ENCODE results near the gene HIPK2.

The HIPK2 gene

GRCh38 chr7:139782932-139783331 is 5.1 kb upstream of the HIPK2 start:
- DNase-seq, result no peak

GRCh38 chr7:139777133-139777891 is 486 bp downstream of the HIPK2 start:
- peak; percentile 31 for DNase-seq

GRCh38 chr7:139776486-139777132 is 1.2 kb downstream of the HIPK2 start:
- DNase-seq, result peak; percentile 27

- peak; percentile 82 for DNase-seq
These were observed 1.9 kb downstream of the HIPK2 start for GRCh38 chr7:139775829-139776266.

GRCh38 chr7:139774376-139774775 is 3.4 kb downstream of the HIPK2 start:
- DNase-seq, result peak; percentile 95

- DNase-seq, result no peak
These were observed 4.4 kb downstream of the HIPK2 start for GRCh38 chr7:139773371-139773770.

GRCh38 chr7:139772873-139773272 is 4.9 kb downstream of the HIPK2 start:
- no peak for DNase-seq

GRCh38 chr7:139772115-139772514 is 5.7 kb downstream of the HIPK2 start:
- DNase-seq, result no peak

- peak; percentile 97 for DNase-seq
These were observed 6.5 kb downstream of the HIPK2 start for GRCh38 chr7:139771001-139771956.

- DNase-seq, result no peak
These were observed 8.0 kb downstream of the HIPK2 start for GRCh38 chr7:139769761-139770160.

GRCh38 chr7:139769066-139769465 is 8.7 kb downstream of the HIPK2 start:
- DNase-seq, result no peak

GRCh38 chr7:139768249-139768824 is 9.5 kb downstream of the HIPK2 start:
- DNase-seq, result no peak

GRCh38 chr7:139767561-139767982 is 10.2 kb downstream of the HIPK2 start:
- peak; percentile 20 for DNase-seq

GRCh38 chr7:139765143-139765542 is 12.7 kb downstream of the HIPK2 start:
- DNase-seq, result no peak

- peak; percentile 55 for DNase-seq
These were observed 14.5 kb downstream of the HIPK2 start for GRCh38 chr7:139763330-139763729.

- peak; percentile 87 for DNase-seq
These were observed 14.9 kb downstream of the HIPK2 start for GRCh38 chr7:139762886-139763285.

GRCh38 chr7:139758388-139758787 is 19.4 kb downstream of the HIPK2 start:
- DNase-seq, result no peak

GRCh38 chr7:139757968-139758367 is 19.8 kb downstream of the HIPK2 start:
- DNase-seq, result no peak

- no peak for DNase-seq
These were observed 24.1 kb downstream of the HIPK2 start for GRCh38 chr7:139753693-139754111.

GRCh38 chr7:139753081-139753692 is 24.6 kb downstream of the HIPK2 start:
- DNase-seq, result no peak

GRCh38 chr7:139752604-139753003 is 25.2 kb downstream of the HIPK2 start:
- DNase-seq, result no peak

GRCh38 chr7:139752148-139752547 is 25.6 kb downstream of the HIPK2 start:
- no peak for DNase-seq
